ENCODE results near the gene AOX1.
"Not testable (repeated sequence)": the region's sequence is repeated elsewhere in the genome, so short reads cannot be mapped to it uniquely, and the experiment has no call there.

The AOX1 gene

DNA sequence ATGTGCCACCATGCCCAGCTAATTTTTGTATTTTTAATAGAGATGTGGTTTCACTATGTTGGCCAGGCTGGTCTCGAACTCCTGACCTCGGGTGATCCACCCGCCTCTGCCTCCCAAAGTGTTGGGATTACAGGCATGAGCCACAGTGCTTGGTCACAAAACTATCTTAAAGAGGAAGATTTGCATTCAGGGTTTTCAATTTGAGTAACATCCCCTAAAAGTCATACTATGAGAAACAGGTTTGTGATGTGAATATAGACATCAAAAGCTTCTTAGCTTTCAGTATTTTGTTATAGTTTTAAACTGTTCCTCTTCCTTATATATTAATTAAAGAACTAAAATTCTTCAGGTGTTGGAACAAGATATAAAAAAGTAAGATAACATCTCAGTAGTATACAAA lies 24.4 kb downstream of the AOX1 start:
- H3K4me1 ChIP-seq (ENCODE audit: control insufficient read depth, low read depth, low read length); H2BK120ac ChIP-seq (ENCODE audit: low read depth, low read length); H3K79me2 ChIP-seq (ENCODE audit: control insufficient read depth, insufficient read depth, low read length); H4K5ac ChIP-seq (ENCODE audit: low read length); H4K8ac ChIP-seq (ENCODE audit: low read depth, low read length); H3K23ac ChIP-seq (ENCODE audit: low read length); H3K4ac ChIP-seq (ENCODE audit: low read depth, low read length); H3K27me3 ChIP-seq (ENCODE audit: insufficient read depth, low read length, poor library complexity); H3K9ac ChIP-seq (ENCODE audit: low read length); DNase-seq; H3K36me3 ChIP-seq (ENCODE audit: control insufficient read depth, insufficient read depth, low read length); H3K56ac ChIP-seq (ENCODE audit: low read length); H2BK15ac ChIP-seq (replicated peaks; ENCODE audit: low read depth); H2BK5ac ChIP-seq (ENCODE audit: low read length); H3K27ac ChIP-seq (ENCODE audit: low read depth, low read length); H3K4me2 ChIP-seq (ENCODE audit: low read length); H3K4me3 ChIP-seq (ENCODE audit: low read length); H2AK5ac ChIP-seq (ENCODE audit: low read length); H3K18ac ChIP-seq (ENCODE audit: low read length); H3K79me1 ChIP-seq (ENCODE audit: low read length): not testable (repeated sequence)
- no CpG with 5 or more reads among the region's 3 CpGs for WGBS (ENCODE audit: extremely low coverage, insufficient coverage, low lambda C conversion rate)

DNA sequence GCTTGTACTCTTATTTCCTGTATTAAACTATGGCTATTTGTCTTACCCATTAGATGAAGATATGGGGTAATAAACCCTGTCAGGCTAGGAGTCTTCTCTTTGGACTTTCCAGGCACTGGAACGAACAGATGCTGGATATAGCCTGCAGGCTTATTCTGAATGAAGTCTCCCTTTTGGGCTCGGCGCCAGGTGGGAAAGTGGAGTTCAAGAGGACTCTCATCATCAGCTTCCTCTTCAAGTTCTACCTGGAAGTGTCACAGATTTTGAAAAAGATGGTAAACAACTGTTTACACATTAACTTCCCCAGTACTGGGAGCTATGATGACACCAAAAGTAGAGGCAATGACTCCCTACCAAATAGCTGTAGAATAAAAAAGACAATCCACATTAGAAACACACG lies 27.9 kb downstream of the AOX1 start:
- no CpG with 5 or more reads among the region's 4 CpGs for WGBS (ENCODE audit: extremely low coverage, insufficient coverage, low lambda C conversion rate)
- H2BK5ac ChIP-seq (ENCODE audit: low read length) = no peak overlapping the region
- DNase-seq = no peak
- no peak overlapping the region for H4K8ac ChIP-seq (ENCODE audit: low read depth, low read length)
- H4K5ac ChIP-seq (ENCODE audit: low read length) = no peak overlapping the region
- no peak overlapping the region for H3K18ac ChIP-seq (ENCODE audit: low read length)
- H3K23ac ChIP-seq (ENCODE audit: low read length) = no peak overlapping the region
- no peaks in the 10 kb centered on the region for H3K79me2 ChIP-seq (ENCODE audit: control insufficient read depth, insufficient read depth, low read length)
- H2AK5ac ChIP-seq (ENCODE audit: low read length) = no peak overlapping the region
- H3K4me1 ChIP-seq (ENCODE audit: control insufficient read depth, low read depth, low read length) = no peaks in the 10 kb centered on the region
- H2BK120ac ChIP-seq (ENCODE audit: low read depth, low read length) = no peak overlapping the region
- H3K36me3 ChIP-seq (ENCODE audit: control insufficient read depth, insufficient read depth, low read length) = no peaks in the 10 kb centered on the region
- no peak overlapping the region for H3K9ac ChIP-seq (ENCODE audit: low read length)
- no peak overlapping the region for H3K4me3 ChIP-seq (ENCODE audit: low read length)
- no peak overlapping the region for H3K56ac ChIP-seq (ENCODE audit: low read length)
- no peaks in the 10 kb centered on the region for H3K27me3 ChIP-seq (ENCODE audit: insufficient read depth, low read length, poor library complexity)
- no peaks in the 10 kb centered on the region for H3K79me1 ChIP-seq (ENCODE audit: low read length)
- no peak overlapping the region for H2BK15ac ChIP-seq (replicated peaks; ENCODE audit: low read depth)
- no peak overlapping the region for H3K4me2 ChIP-seq (ENCODE audit: low read length)
- H3K4ac ChIP-seq (ENCODE audit: low read depth, low read length) = no peak overlapping the region
- no peak overlapping the region for H3K27ac ChIP-seq (ENCODE audit: low read depth, low read length)

GRCh38 chr2:200614249-200614648 lies 28.4 kb downstream of the AOX1 start:
- no peak overlapping the region for H3K56ac ChIP-seq (ENCODE audit: low read length)
- no peak overlapping the region for H2BK15ac ChIP-seq (replicated peaks; ENCODE audit: low read depth)
- H3K4me2 ChIP-seq (ENCODE audit: low read length) = no peak overlapping the region
- no peaks in the 10 kb centered on the region for H3K27me3 ChIP-seq (ENCODE audit: insufficient read depth, low read length, poor library complexity)
- H3K4me3 ChIP-seq (ENCODE audit: low read length) = no peak overlapping the region
- no peak overlapping the region for H4K5ac ChIP-seq (ENCODE audit: low read length)
- no peak overlapping the region for H3K18ac ChIP-seq (ENCODE audit: low read length)
- WGBS (ENCODE audit: extremely low coverage, insufficient coverage, low lambda C conversion rate) = no CpG with 5 or more reads among the region's 2 CpGs
- H3K4me1 ChIP-seq (ENCODE audit: control insufficient read depth, low read depth, low read length) = no peaks in the 10 kb centered on the region
- H4K8ac ChIP-seq (ENCODE audit: low read depth, low read length) = no peak overlapping the region
- no peaks in the 10 kb centered on the region for H3K79me1 ChIP-seq (ENCODE audit: low read length)
- H3K9ac ChIP-seq (ENCODE audit: low read length) = no peak overlapping the region
- H2BK5ac ChIP-seq (ENCODE audit: low read length) = no peak overlapping the region
- no peak overlapping the region for H3K23ac ChIP-seq (ENCODE audit: low read length)
- H2AK5ac ChIP-seq (ENCODE audit: low read length) = no peak overlapping the region
- no peaks in the 10 kb centered on the region for H3K36me3 ChIP-seq (ENCODE audit: control insufficient read depth, insufficient read depth, low read length)
- no peak overlapping the region for H2BK120ac ChIP-seq (ENCODE audit: low read depth, low read length)
- no peak overlapping the region for H3K27ac ChIP-seq (ENCODE audit: low read depth, low read length)
- H3K79me2 ChIP-seq (ENCODE audit: control insufficient read depth, insufficient read depth, low read length) = no peaks in the 10 kb centered on the region
- DNase-seq = no peak
- no peak overlapping the region for H3K4ac ChIP-seq (ENCODE audit: low read depth, low read length)

DNA sequence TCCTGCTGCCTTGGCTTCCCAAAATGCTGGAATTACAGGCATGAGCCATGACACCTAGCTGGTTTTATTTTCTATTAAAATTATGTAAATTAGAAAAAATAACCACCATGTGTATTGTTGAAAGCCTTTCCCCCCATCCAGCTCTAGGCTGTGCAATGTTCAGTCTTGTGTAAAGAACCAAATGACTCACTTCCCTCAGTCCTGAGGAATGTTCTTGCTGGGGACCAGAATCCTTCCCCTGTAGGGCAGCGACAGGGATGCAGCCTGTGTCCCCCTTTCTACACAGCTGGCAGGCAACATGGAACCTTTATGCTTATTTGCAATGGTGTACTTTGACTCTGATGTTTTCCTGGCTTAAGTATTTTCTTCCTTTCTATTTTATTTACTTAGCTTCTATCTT lies 29.4 kb downstream of the AOX1 start:
- H3K4ac ChIP-seq (ENCODE audit: low read depth, low read length) = no peak overlapping the region
- H2AK5ac ChIP-seq (ENCODE audit: low read length) = no peak overlapping the region
- no peaks in the 10 kb centered on the region for H3K79me1 ChIP-seq (ENCODE audit: low read length)
- no peak overlapping the region for H3K23ac ChIP-seq (ENCODE audit: low read length)
- no peak overlapping the region for H3K4me3 ChIP-seq (ENCODE audit: low read length)
- no peaks in the 10 kb centered on the region for H3K4me1 ChIP-seq (ENCODE audit: control insufficient read depth, low read depth, low read length)
- H3K36me3 ChIP-seq (ENCODE audit: control insufficient read depth, insufficient read depth, low read length) = no peaks in the 10 kb centered on the region
- no peak overlapping the region for H2BK5ac ChIP-seq (ENCODE audit: low read length)
- no peak for DNase-seq
- no CpG with 5 or more reads among the region's 1 CpG for WGBS (ENCODE audit: extremely low coverage, insufficient coverage, low lambda C conversion rate)
- no peaks in the 10 kb centered on the region for H3K27me3 ChIP-seq (ENCODE audit: insufficient read depth, low read length, poor library complexity)
- no peak overlapping the region for H4K5ac ChIP-seq (ENCODE audit: low read length)
- H3K56ac ChIP-seq (ENCODE audit: low read length) = no peak overlapping the region
- no peak overlapping the region for H3K9ac ChIP-seq (ENCODE audit: low read length)
- H2BK15ac ChIP-seq (replicated peaks; ENCODE audit: low read depth) = no peak overlapping the region
- no peaks in the 10 kb centered on the region for H3K79me2 ChIP-seq (ENCODE audit: control insufficient read depth, insufficient read depth, low read length)
- H3K27ac ChIP-seq (ENCODE audit: low read depth, low read length) = no peak overlapping the region
- H3K4me2 ChIP-seq (ENCODE audit: low read length) = no peak overlapping the region
- H2BK120ac ChIP-seq (ENCODE audit: low read depth, low read length) = no peak overlapping the region
- H3K18ac ChIP-seq (ENCODE audit: low read length) = no peak overlapping the region
- H4K8ac ChIP-seq (ENCODE audit: low read depth, low read length) = no peak overlapping the region

DNA sequence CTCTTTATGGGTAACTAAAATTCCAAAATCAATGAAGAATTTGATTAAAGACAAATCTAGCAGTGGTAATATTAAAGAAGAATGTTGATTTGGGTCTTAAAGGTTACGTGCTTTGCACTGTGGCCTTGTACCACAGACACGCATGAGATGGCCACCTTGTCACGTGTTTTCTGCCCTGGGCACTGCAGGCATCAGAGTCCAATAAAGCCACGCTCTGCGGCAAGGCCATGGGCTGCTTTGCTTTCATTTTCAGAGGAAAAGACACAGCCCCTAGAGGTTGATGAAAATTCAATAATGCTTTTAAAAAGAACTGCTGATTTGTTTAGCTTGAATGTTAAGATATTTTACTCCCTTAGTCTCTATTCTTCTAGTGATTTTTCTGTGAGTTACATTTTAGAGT lies 30.4 kb downstream of the AOX1 start:
- Histone ChIP-seq H3K56ac (ENCODE audit: low read length) (no peak overlapping the region), H3K36me3 (ENCODE audit: control insufficient read depth, insufficient read depth, low read length) (no peaks in the 10 kb centered on the region), H2BK15ac (replicated peaks; ENCODE audit: low read depth) (no peak overlapping the region), H3K18ac (ENCODE audit: low read length) (no peak overlapping the region), H3K23ac (ENCODE audit: low read length) (no peak overlapping the region), H3K27me3 (ENCODE audit: insufficient read depth, low read length, poor library complexity) (no peaks in the 10 kb centered on the region), H3K79me2 (ENCODE audit: control insufficient read depth, insufficient read depth, low read length) (no peaks in the 10 kb centered on the region), H3K79me1 (ENCODE audit: low read length) (no peaks in the 10 kb centered on the region), H3K4me2 (ENCODE audit: low read length) (no peak overlapping the region), H4K8ac (ENCODE audit: low read depth, low read length) (no peak overlapping the region), H3K4me1 (ENCODE audit: control insufficient read depth, low read depth, low read length) (no peaks in the 10 kb centered on the region), H4K5ac (ENCODE audit: low read length) (no peak overlapping the region), H3K4me3 (ENCODE audit: low read length) (no peak overlapping the region), H3K4ac (ENCODE audit: low read depth, low read length) (no peak overlapping the region), H2BK5ac (ENCODE audit: low read length) (no peak overlapping the region), H2AK5ac (ENCODE audit: low read length) (no peak overlapping the region), H3K9ac (ENCODE audit: low read length) (no peak overlapping the region), H2BK120ac (ENCODE audit: low read depth, low read length) (no peak overlapping the region), H3K27ac (ENCODE audit: low read depth, low read length) (no peak overlapping the region)
- DNase-seq = no peak
- no CpG with 5 or more reads among the region's 5 CpGs for WGBS (ENCODE audit: extremely low coverage, insufficient coverage, low lambda C conversion rate)

- no peak overlapping the region for H3K56ac ChIP-seq (ENCODE audit: low read length)
- no CpG with 5 or more reads among the region's 4 CpGs for WGBS (ENCODE audit: extremely low coverage, insufficient coverage, low lambda C conversion rate)
- no peak overlapping the region for H3K4me2 ChIP-seq (ENCODE audit: low read length)
- H3K79me2 ChIP-seq (ENCODE audit: control insufficient read depth, insufficient read depth, low read length) = no peaks in the 10 kb centered on the region
- no peaks in the 10 kb centered on the region for H3K4me1 ChIP-seq (ENCODE audit: control insufficient read depth, low read depth, low read length)
- H4K5ac ChIP-seq (ENCODE audit: low read length) = no peak overlapping the region
- no peaks in the 10 kb centered on the region for H3K27me3 ChIP-seq (ENCODE audit: insufficient read depth, low read length, poor library complexity)
- H2BK15ac ChIP-seq (replicated peaks; ENCODE audit: low read depth) = no peak overlapping the region
- H3K36me3 ChIP-seq (ENCODE audit: control insufficient read depth, insufficient read depth, low read length) = no peaks in the 10 kb centered on the region
- no peak overlapping the region for H4K8ac ChIP-seq (ENCODE audit: low read depth, low read length)
- no peak overlapping the region for H2BK5ac ChIP-seq (ENCODE audit: low read length)
- no peak overlapping the region for H3K9ac ChIP-seq (ENCODE audit: low read length)
- no peak for DNase-seq
- H3K23ac ChIP-seq (ENCODE audit: low read length) = no peak overlapping the region
- no peaks in the 10 kb centered on the region for H3K79me1 ChIP-seq (ENCODE audit: low read length)
- no peak overlapping the region for H3K4me3 ChIP-seq (ENCODE audit: low read length)
- no peak overlapping the region for H3K4ac ChIP-seq (ENCODE audit: low read depth, low read length)
- no peak overlapping the region for H3K27ac ChIP-seq (ENCODE audit: low read depth, low read length)
- H2AK5ac ChIP-seq (ENCODE audit: low read length) = no peak overlapping the region
- no peak overlapping the region for H3K18ac ChIP-seq (ENCODE audit: low read length)
- no peak overlapping the region for H2BK120ac ChIP-seq (ENCODE audit: low read depth, low read length)
These were observed 30.8 kb downstream of the AOX1 start for GRCh38 chr2:200616656-200617055.

Measured in mesendoderm (in vitro differentiated cells).